Midbrain (tissue), 1 donor: ENCODE measurements around the gene POR.
"Not testable (repeated sequence)": the region's sequence is repeated elsewhere in the genome, so short reads cannot be mapped to it uniquely, and the experiment has no call there.

Experiments
- DNase-seq: peaks from one replicate; lab custom pipeline; 2025; lab: John Stamatoyannopoulos, UW

POR gene

GRCh38 chr7:75992083-75992755 is 77.3 kb downstream of the POR start:
- no peak for DNase-seq

DNA sequence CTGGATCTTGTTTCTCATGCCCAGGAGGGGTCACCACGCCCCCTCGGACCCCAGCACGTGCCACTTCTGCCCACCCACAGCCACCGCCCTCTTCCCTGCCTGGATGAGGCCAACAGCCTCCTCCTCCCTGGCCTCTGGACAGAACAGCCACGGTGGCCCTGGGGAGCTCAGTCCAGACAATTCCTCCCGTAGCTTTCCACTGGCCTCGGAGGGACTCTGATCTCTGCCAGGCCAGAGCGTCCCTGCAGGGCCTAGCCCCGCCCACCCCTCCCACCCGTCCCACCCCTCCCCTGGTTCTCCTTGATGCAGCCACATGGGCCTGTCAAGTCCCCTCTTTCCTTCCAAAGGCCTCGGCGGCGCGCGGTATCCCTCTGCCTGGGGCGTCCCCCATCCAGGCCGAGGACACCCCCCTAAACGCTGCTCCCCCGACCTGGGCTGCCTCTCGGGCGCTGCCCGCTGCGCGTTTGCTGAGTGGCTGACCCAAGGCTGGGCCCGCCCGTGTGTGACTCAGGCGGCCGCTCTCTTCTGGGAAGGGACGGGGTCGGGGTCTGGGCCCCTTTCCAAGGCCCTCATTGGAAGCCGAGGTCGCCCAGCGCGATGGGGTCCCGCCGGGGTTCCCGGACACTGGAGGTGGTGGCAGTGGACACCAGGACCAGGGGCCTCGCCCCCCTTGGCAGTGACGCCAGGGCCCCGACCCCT is 78.9 kb downstream of the POR start:
- DNase-seq = peak; percentile 48

GRCh38 chr7:75994388-75995051 is 79.6 kb downstream of the POR start, which contains the start of gene TMEM120A:
Gene TMEM120A, minus strand, starts transcription at chr7:75994595. Its CDS starts 25 bp downstream, at chr7:75994570.
- DNase-seq = peak; percentile 98

DNA sequence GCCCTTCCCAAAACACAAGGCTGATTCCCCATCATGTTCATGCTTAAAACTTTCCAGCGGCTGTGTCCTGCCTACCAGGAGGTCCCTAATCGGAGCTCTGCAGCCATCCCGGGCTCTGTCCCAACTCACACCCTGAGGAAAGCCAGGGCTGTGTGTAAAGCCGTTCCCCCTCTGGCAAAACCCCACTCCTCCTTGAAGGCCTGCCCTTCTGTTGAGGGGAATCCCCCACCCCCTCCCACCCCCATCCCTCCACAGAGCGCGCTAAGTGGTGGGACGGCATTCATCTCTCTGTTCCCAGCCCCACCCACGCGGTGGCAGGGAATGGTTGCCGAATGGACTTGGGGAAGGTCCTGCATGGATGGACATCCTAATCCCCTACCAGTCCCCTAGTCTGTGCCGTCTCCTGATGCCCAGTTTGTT is 80.1 kb downstream of the POR start:
- no peak for DNase-seq

DNA sequence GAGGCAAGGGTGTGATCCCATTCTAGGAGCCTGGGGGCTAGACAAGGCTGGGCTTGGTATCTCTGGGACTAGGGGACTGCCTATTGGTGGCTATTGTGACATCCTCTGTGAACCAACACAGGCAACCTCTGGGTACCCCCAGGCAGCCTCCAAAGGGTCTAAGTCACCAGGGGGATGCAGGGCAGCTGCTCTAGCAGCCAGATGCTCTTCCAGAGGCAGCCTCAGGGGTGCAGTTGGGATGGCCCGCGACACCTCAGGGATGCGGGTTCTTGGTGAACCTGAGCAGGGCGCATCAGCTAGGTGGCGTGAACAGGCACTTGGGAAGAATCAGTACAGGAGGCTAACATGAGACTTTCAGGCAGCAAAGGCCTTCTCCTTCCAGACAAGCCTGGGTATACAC is 81.0 kb downstream of the POR start:
- no peak for DNase-seq

GRCh38 chr7:75996476-75996875 is 81.5 kb downstream of the POR start:
- no peak for DNase-seq

- DNase-seq = no peak
These were observed 83.1 kb downstream of the POR start for GRCh38 chr7:75998038-75998437.

- no peak for DNase-seq
These were observed 85.6 kb downstream of the POR start for GRCh38 chr7:76000566-76000965.

DNA sequence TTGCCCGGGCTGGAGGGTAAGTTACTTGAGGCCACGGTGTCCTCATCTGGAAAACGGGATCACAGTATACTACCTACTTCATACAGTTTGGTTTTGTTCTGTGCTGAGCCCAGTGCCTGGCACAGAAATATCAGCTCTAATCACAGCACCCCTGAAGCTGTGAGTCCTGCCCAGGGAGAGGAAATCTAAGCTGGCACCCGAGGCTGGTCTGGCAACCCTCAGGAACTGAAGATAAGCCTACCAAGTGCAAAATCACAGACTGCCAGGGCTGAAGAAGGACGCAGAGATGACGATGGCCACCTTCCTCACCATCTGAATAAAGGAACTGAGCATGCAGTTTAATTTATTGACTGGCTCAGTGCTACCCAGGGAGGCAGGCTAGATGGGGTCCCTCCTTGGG is 87.2 kb downstream of the POR start:
- DNase-seq = no peak

DNA sequence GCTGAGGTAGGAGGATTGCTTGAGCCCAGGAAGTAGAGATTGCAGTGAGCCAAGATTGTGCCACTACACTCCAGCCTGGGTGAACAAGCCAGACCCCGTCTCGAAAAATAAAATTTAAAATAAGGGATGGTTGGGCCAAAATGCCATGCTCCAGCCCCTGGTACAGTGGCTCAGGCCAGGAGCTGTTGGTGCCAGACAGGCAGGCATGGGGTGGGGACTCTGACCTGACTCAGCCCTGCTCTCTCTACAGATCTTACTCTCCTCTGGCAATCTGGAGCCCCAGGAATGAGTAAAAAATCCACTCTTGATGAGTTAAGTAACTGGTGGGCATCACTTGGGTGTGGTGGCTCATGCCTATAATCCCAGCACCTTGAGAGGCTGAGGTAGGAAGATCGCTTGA is 87.9 kb downstream of the POR start:
- no peak for DNase-seq

- DNase-seq = no peak
These were observed 88.4 kb downstream of the POR start for GRCh38 chr7:76003351-76003750.

DNA sequence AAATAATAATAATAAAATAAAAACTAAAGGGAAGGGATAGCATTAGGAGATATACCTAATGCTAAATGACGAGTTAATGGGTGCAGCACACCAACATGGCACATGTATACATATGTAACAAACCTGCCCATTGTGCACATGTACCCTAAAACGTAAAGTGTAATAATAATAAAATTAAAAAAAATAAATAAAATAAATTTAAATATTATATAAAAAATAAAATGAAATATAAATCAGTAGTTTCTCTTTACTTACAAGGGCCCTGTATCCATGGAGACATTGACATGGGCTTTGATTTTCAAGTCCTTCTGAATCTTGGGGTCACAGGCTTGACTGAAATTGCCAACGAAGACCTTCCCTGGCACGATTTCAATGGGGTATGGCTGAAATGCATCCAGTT is 90.0 kb downstream of the POR start:
- DNase-seq = not testable (repeated sequence)

- no peak for DNase-seq
These were observed 93.3 kb downstream of the POR start for GRCh38 chr7:76008156-76008687.

DNA sequence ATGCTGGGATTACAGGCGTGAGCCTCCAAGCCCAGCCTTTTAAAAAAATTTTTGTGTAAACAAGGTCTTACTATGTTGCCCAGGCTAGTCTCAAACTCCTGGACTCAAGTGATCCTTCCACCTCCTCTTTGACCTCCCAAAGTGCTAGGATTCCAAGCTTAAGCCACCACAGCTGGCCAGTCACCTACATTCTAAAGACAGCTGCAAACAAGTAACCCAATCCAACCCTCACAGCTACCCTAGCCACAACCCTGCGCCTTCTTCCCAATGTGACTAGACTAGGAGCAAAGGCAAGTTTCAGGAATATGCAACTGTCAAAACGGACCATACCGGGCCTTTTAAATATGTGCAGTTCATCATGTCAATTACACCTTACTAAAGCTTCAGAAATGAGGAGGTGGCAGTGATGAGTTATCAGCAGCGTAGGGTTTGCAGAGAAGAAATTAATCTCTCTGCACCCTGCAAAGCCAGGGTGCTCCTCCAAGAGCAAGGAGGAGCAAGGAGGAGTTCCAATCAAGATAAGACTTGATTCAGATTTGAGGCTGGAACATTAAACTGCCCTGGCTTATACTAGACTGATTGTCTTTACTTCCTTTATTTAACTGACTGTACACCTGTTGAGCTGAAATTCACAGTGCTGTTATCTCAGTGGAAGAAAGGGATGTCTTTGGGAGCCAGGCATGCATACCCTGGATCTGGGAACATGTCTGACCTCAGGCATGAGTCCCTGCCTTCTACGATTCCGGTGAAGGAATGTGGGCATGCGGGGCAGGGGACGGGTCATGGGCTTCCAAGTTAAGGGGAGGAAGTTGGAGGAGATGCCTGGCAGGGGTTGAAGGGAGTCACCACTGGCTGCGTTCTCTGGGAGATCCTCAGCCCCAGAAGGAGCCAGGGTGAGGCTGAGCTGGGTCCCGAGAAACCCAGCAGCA is 95.0 kb downstream of the POR start:
- DNase-seq = no peak

DNA sequence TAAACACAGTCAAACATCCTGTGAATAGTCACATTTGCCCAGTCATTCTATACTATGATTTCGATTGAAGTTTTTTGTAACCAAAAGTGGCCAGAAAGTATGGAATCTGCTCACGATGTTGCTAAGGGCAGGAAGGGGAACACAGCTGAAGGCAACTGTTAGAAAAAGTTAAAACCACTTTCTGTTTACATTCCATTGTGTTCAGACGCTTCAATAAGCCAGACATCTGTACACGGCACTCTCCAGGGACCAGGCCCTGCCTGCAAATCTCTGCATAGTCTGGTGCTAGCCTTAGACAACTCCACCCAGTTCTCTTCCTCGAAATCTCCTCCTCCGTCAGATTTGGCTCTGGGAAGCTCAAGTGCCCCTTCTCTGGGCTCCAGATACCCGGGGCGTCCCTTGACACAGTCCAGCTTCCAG is 96.5 kb downstream of the POR start:
- DNase-seq = no peak

- DNase-seq = no peak
These were observed 101.4 kb downstream of the POR start for GRCh38 chr7:76016191-76016947.

DNA sequence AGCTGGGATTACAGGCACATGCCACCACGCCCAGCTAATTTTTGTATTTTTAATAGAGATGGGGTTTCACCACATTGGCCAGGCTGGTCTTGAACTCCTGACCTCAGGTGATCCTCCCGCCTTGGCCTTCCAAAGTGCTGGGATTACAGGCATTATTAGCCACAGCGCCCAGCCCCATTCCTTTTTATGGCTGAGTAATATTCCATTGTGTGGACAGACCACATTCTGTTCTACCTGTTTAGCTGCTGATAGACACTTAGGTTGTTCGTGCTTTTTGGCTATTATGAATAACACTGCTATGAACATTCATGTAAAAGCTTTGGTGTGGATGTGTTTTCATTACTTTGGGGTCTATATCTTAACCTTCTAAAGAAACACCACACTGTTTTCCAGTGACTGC is 103.6 kb downstream of the POR start:
- DNase-seq = not testable (repeated sequence)

- peak; percentile 55 for DNase-seq
These were observed 105.2 kb downstream of the POR start for GRCh38 chr7:76020031-76020714.

- DNase-seq = no peak
These were observed 107.2 kb downstream of the POR start for GRCh38 chr7:76022026-76022780.

DNA sequence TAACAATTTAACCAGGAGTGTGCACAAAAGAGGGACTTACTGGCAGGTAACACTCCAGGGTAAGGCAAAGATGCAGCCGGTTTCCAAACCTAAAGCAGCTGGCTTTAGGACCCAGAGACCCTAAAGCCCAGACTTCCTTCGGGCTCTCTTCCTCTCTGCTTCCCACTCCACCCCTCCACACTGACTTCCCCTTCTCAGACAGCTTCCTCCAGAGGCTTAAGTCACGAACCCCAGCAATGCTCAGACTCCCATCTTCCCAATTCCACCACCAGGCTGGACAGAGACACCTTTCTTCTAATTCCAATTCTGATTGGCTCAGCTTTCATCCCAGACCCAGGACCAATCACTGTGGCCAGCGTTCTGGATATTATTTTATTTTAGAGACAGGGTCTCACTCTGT is 108.0 kb downstream of the POR start:
- peak; percentile 24 for DNase-seq
